HG02973 (cell line): Measurements from ENCODE around the gene SLC2A14.
"Not testable (repeated sequence)": the region's sequence is repeated elsewhere in the genome, so short reads cannot be mapped to it uniquely, and the experiment has no call there.

Experiments used
- ATAC-seq: cut with Tn5 transposase; IDR thresholded peaks from one replicate; pipeline ENCODE4 v1.9.1; 2021; ENCODE audit warnings: moderate library complexity; ENCODE audit not compliant: unreplicated experiment

SLC2A14 gene

DNA sequence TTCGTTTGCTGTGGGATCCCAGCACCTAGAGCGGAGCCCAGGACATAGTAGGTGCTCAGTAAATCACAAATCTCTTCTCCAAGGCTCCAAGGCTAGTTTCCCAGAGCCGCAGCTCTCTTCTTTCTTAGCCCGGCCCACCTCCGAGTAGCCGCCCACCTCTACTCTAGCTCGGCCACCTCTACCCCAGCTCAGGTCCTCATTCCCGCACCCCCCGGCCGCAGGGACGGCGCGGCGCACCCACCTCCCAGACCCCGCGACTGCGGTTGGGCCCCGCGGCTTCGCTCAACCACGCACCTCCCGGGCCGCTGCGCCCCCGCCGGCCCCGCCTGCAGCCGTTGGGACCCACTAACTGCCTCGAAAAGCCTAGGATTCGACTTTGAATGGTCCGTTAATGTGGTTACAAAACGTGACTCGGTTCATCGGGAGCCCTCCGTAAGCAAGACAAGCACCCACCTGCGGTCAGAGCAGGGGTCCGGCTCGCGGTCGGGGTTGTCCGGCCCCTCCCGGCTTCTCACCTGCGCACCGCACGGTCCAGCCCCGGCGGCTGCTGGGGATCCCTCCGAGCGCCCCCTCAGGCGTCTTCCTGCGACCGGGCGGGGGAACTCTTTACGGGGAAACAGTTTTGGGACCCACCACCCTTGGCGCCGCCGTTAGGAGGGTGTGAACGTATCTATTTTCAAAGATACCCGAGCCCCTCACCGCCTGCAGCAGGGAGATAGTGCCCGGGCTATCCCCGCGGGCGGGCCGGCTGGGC lies at the start of gene SLC2A14:
TSS of gene SLC2A14 (minus strand) at position 350 of the 754 bp plus-strand sequence. CDS start 3,035 bp downstream, outside the sequence.
- no peak for ATAC-seq

DNA sequence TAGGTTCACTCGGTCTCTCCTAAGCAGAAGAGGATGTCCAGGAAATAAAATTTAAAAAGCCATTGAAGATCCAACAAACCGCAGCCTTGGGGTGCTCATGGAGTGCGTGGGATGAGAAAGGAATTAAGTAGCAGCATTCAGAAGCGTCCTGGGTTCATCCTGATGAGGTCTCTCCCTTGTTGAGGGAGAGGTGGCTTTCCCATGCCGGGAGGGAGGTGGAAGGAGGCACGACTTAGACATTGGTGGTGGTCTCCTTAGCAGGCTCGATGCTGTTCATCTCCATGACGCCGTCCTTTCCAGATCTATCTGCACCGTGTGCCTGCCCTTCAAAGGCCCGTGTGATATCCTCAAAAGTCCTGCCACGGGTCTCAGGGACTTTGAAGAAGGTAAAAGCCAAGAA lies 48.5 kb upstream of the SLC2A14 start:
- ATAC-seq, result not testable (repeated sequence)

DNA sequence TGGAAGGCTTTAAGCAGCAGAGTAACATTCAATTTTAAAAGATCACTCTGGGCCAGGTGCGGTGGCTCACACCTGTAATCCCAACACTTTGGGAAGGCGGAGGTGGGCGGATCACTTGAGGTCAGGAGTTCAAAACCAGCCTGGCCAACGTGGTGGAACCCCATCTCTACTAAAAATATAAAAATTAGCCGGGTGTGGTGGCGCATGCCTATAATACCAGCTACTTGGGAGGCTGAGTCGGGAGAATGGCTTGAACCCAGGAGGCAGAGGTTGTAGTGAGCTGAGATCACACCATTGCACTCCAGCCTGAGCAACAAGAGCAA lies 45.5 kb upstream of the SLC2A14 start:
- ATAC-seq, result not testable (repeated sequence)

DNA sequence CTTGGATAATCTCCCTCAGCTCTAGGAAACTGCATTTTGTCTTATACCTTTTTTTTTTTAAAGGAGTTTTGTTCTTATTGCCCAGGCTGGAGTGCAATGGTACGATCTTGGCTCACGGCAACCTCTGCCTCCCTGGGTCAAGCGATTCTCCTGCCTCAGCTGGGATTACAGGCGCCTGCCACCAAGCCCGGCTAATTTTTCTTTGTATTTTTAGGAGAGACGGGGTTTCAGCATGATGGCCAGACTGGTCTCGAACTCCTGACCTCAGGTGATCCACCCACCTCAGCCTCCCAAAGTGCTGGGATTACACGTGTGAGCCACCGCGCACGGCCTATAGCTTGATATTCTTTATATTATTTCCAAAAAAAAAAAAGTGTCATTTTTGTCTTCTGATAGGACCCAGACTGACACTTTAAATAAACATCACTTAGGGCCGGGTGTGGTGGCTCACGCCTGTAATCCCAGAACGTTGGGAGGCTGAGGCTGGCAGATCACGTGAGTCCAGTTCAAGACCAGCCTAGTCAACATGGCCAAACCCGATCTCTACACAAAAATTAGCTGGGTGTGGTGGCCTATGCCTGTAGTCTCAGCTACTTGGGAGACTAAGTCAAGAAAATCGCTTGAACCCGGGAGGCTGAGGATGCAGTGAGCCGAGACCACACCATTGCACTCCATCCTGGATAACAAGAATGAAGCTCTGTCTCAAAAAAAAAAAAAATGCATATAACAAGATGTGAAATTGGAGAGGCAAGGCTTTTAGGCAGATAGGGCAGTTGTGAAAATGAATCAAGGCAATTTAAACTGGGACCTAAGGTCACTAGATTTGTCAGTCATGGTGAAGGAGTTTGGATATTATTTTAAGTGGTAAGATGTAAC lies 44.9 kb upstream of the SLC2A14 start:
- no peak for ATAC-seq

DNA sequence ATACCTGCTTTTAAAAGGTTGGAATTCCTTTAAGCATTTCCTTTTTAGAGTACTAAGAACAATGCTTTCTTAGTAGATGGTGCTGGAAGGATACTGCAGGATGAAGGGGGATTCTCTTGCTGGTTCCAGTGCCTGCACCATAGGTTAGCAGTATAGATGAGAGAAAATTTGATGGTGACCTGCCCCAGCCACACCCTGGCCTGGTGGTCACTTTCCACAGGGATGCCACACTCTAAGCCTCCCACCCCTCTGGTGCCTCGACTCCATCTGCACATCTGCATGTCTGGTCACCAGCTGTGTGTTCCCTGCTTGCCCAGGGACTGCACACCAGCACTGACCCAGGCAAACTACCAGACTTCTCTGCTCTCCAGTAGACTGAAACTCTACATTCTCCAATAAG lies 44.2 kb upstream of the SLC2A14 start:
- no peak for ATAC-seq

DNA sequence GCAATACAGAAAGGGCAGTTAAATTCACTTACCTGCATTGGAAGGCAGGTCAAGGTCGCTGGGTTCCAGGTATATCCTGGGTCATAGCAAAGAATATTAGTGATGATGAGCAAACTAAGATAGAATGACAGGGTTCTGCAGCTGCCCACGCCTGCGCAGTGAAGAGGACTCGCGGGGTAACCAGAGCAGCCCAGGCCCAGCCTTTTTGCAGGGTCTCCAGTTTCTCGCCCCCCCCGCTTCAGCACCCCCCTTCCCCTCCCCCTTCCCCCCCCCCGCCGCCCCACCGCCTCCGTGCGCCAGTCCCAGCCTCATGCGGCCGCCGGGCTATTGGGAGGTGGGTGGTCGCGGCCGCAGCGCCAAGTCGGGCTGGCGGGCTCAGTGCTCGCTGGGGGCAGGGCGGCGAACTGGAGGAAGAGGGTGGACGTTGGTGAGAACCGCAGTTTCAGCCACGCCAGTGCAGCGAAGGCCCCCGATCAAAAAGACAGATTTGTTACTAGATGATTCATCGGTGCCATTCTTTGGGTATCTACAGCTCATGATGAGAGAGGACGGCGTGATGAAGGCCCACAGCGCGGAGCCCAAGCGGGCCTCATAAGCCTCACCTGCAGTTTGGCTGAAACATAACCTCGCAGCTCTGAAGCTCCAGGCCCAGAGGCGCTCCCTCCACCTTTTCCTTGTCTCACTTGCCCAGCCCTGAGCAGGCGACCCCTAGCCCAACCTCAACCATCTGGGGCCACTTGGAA lies 43.1 kb upstream of the SLC2A14 start:
- no peak for ATAC-seq

DNA sequence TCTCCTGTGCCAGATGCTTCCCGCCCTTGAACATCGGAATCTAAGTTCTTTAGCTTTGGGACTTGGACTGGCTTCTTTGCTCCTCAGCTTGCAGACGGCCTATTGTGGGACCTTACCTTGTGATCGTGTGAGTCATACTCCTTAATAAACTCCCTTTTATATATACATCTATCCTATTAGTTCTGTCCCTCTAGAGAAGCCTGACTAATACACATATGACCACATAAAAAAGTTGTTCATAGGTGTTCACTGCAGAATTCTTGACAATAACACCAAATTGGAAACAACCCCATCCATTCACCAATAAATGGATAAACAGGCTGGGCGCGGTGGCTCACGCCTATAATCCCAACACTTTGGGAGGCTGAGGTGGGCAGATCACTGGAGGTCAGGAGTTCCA lies 37.4 kb upstream of the SLC2A14 start:
- not testable (repeated sequence) for ATAC-seq

DNA sequence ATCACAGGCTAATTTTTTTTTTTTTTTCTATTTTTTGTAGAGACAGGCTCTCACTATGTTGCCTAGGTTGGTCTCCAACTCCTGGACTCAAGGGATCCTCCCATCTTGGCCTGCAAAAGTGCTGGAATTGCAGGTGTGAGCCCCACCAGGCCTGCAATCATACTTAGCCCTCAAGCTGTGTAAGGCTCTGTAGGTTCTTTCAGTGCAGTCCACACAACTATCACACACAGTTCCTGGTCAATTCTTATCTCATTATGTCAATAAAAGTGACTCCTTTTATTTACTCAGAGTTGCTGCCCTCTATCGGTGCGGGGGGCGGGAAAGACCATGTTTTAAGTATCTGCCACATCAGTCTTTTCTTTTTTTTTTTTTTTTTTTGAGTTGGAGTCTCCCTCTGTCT lies 34.3 kb upstream of the SLC2A14 start:
- ATAC-seq, result no peak

DNA sequence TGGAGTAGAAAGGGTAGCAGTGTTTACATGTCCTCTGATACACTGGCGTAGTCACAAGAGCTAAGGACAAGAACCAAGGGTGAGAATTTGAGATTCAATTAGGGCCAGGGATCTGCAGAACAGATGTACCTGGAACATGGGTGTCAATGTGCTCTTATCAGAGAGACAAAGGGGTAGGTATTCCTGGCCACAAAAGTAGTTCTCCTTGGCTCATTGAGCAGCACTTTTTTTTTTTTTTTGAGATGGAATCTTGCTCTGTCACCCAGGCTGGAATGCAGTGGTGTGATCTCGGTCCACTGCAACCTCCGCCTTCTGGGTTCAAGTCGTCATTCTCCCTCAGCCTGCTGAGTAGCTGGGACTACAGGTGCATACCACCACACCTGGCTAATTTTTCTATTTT lies 33.6 kb upstream of the SLC2A14 start:
- ATAC-seq, result not testable (repeated sequence)

DNA sequence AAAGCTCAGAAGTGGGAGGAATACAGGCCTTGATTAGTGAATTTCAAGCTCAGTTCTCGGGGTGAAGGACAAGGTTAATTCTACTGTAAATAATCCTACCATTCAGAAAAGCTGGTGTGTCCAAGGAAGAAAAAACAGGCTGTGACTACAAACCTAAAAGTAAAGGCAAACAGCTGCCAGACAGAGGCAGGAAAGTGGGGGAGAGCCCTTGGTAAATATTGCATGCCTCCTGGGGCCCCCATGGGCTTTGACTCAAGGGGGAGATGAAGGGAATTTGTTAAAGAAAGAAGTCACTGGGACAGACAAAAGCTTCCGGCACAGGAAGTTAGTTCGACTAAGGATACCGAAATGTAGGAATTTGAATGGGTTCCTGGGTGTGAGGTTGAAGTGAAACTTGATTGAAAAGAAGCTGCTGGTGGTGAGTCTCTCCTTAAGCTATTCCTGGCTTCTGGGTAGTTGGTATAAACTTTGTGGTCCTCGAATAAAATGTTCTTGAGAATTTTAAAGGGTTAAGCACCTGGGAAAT lies 32.9 kb upstream of the SLC2A14 start:
- not testable (repeated sequence) for ATAC-seq

DNA sequence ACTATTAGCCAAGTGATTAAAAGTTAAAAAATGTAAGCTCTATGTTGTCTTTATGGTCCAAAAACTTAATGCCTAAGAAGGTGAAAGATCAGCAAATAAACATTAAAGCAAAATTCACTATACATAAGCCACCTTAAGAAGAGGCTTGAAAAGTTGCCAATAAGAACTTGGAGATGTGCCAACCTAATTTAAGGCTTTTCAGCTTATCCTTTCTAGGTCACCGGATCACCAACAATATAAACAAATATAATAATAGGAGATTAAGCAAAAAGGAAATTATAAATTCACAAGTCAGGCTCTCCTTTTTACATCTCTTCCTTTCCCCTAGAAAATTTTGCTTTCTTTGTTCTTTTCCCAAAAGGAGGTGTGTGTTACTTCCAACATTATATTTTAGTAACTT lies 32.4 kb upstream of the SLC2A14 start:
- no peak for ATAC-seq

DNA sequence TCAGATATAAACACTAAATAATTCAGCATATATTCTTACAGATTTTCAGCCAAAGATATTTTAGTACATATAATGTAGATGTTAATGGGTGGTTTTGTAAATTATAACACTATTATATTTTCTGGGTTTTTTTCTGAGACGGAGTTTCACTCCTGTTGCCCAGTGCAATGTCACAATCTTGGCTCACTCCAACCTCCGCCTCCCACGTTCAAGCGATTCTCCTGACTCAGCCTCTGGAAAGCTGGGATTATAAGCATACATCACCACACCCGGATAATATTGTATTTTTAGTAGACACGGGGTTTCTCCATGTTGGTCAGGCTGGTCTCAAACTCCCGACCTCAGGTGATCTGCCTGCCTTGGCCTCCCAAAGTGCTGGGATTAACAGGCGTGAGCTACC lies 29.7 kb upstream of the SLC2A14 start:
- ATAC-seq, result not testable (repeated sequence)

DNA sequence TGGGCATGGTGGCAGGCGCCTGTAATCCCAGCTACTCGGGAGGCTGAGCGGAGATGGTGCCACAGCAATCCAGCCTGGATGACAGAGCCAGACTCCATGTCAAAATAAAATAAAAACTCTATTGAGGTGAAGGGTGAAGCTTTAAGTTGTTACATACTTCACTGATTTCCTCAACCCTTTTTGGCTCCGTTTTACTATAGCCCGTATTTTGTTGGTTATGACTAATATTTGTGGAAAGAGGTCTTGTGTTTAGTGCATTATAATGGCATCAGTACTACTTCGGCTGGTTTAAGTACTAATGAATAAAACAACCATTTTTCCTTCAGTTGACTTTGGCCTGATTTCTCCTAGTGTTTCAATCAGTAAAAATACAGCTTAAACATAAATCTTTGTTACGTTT lies 27.0 kb upstream of the SLC2A14 start:
- ATAC-seq, result no peak

DNA sequence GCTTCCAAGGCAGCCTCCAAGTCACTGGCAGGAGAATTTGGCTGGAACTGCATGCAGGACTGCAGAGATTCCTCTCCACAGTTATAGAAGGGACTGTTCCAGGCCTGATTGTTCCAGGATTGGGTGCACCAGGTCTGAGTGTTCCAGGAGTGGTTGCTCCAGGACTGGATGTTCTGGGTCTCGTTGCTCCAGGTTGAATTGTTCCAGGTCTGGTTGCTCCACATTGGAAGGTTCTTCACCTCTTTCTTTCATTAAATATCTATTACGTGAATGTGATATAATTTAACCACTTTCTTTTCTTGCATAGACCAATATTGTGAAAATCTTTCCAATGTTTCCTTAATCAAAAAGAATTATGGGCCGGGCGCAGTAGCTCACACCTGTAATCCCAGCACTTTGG lies 24.0 kb upstream of the SLC2A14 start:
- ATAC-seq, result not testable (repeated sequence)

DNA sequence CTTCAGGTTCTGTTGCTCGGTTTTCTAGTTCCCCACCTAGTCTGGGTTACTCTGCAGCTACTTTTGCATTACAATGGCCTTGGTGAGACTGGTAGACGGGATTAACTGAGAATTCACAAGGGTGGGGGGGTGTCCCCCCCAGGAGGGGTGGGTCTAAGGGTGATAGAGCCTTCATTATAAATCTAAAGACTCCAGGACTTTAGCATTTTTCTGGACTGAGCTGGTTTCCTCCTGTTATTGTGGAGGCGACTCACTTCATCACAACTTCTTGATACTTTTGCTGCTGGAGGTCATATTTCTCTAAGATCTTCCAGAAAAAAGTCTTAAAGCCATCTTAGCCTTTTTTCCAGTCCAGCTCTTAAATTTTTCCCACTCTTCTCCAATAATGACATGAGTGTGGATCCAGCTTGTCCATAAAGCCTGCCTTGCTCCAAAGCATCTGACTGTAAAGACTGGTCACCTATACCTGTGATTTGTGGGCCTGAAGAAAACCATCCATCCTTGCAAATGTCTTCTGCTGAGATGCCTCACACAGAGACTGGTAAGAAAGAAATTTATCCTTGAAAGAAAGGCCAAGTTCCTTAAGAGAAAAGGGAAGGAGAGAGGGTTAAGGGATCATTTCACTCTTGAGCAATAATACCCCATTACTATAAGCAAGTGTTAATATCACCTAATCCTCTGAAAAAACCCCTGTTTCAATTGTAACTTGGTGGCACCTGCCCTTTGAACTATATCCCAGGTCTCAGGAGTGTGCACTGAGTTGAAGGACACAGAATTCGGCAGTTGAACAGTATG lies 19.7 kb upstream of the SLC2A14 start:
- no peak for ATAC-seq

DNA sequence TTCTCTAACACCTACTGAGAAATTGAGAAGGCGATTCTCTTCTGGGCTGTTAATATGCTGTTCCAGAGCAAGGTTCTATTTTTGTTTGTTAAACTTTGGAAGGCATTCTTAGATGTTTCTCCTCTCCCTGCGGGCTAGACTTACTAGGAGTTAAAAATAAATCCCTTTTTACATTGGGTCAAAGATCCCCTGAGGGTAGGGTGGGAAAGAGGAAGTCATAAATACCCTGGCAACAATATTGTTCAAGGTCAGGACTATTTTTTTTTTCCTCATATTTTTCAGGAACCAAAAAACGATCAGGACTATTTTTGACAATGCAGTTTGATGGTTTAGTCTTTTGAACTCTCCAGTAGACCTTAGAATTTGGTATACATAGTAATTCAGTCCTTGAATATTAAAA lies 12.0 kb upstream of the SLC2A14 start:
- ATAC-seq, result no peak

DNA sequence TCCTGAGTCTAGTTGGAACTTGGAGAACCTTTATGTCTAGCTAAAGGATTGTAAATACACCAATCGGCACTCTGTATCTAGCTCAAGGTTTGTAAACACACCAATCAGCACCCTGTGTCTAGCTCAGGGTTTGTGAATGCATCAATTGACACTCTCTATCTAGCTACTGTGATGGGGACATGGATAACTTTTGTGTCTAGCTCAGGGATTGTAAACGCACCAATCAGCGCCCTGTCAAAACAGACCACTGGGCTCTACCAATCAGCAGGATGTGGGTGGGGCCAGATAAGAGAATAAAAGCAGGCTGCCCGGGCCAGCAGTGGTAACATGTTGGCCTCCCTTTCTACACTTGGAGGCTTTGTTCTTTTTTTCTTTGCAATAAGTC lies 9.0 kb upstream of the SLC2A14 start:
- ATAC-seq, result not testable (repeated sequence)

DNA sequence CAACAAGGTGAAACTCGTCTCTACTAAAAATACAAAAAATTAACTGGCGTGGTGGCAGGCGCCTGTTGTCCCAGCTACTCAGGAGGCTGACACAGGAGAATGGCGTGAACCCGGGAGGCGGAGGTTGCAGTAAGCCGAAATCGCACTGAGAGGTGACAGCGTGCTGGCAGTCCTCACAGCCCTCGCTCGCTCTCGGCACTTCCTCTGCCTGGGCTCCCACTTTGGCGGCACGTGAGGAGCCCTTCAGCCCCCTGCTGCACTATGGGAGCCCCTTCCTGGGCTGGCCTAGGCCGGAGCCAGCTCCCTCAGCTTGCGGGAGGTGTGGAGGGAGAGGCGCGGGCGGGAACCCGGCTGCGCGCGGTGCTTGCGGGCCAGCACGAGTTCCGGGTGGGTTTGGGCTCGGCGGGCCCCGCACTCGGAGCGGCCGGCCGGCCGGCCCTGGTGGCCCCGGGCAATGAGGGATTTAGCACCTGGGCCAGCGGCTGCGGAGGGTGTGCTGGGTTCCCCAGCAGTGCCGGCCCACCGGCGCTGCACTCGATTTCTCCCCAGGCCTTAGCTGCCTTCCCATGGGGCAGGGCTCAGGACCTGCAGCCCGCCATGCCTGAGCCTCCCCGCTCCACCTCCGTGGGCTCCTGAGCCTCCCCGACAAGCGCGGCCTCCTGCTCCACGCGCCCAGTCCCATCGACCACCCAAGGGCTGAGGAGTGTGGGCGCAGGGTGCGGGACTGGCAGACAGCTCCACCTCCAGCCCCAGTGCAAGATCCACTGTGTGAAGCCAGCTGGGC lies 8.4 kb upstream of the SLC2A14 start:
- ATAC-seq, result not testable (repeated sequence)

DNA sequence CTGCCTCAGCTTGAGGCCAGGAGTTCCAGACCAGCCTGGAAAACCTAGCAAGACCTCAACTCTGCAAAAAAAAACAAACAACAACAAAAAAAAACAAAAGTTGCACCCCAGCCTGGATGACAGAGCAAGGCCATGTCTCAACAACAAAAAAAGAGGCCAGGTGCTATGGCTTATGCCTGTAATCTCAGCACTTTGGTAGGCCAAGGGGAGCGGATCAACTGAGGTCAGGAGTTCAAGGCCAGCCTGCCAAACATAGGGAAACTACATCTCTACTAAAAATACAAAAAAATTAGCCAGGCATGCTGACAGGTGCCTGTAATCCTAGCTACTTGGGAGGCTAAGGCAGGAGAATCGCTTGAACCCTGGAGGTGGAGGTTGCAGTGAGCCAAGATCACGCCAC lies 6.5 kb upstream of the SLC2A14 start:
- ATAC-seq, result no peak

DNA sequence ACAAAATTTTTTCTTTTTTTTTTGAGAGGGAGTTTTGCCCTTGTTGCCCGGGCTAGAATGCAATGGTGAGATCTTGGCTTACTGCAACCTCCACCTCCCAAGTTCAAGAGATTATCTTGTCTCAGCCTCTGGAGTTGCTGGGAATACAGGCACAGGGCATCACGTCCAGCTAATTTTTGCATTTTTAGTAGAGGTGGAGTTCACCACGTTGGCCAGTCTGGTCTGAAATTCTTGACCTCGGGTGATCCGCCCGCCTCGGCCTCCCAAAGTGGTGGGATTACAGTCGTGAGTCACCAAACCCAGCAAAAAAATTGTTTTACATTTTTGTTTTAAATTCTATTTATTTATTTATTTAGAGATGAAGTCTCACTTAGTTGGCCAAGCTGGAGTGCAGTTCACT lies 4.7 kb upstream of the SLC2A14 start:
- ATAC-seq, result no peak
